PC-9 (cell line): Measurements from ENCODE around the gene MYO1A. TPM values are rescaled to one million over a fixed set of nuclear protein-coding genes. Genes with fewer than 3 reads are reported as not detected.

ENCODE experiments used
- BruUV-seq: library from RNA; stranded (reverse); fragments of 400-500 nt; replicated peaks from 2 replicates; lab custom pipeline; 2021; lab: Mats Ljungman, UMichigan
- CTCF ChIA-PET: fragments of 300-600 bp; sonication (Branson Sonifier 250); formaldehyde crosslinking; loops from one replicate; lab custom pipeline; 2022; ENCODE audit warnings: antibody characterized with exemption; lab: Charles Lee
- POLR2A ChIA-PET: fragments of 300-600 bp; sonication (Branson Sonifier 250); formaldehyde crosslinking; loops from one replicate; lab custom pipeline; 2022; ENCODE audit warnings: antibody characterized with exemption; ENCODE audit not compliant: unreplicated experiment; lab: Charles Lee
- DNase-seq, 2 experiments: peaks; one replicate each; pipeline versions ENCODE4 v3.0.0 to v3.0.0-alpha.2; 2015 to 2022; ENCODE audit warnings: mixed read lengths in 1 of 2
- H2AFZ ChIP-seq: fragments of 200-600 bp; sonication (generic); 2 replicates; pipeline ENCODE4 v1.8.1; 2017; ENCODE audit warnings: antibody characterized with exemption
- H3F3A ChIP-seq: fragments of 200-600 bp; sonication (generic); 2 replicates; pipeline ENCODE4 v1.8.1; 2017; ENCODE audit warnings: antibody characterized with exemption, mild to moderate bottlenecking, low read depth; ENCODE audit not compliant: insufficient read depth
- H3K27ac ChIP-seq: fragments of 200-600 bp; sonication (generic); 2 replicates; pipeline ENCODE4 v1.6.1; 2016; ENCODE audit warnings: mixed run types
- H3K27me3 ChIP-seq: fragments of 200-600 bp; sonication (generic); 2 replicates; pipeline ENCODE4 v1.6.1; 2016; ENCODE audit warnings: low read depth, mixed run types; ENCODE audit not compliant: insufficient read depth
- H3K36me3 ChIP-seq: fragments of 200-600 bp; sonication (generic); 2 replicates; pipeline ENCODE4 v1.6.1; 2016; ENCODE audit warnings: low read depth, mixed run types
- H3K4me1 ChIP-seq: fragments of 200-600 bp; sonication (generic); replicated peaks from 2 replicates; pipeline ENCODE4 v1.6.1; 2016; ENCODE audit warnings: mixed run types; ENCODE audit not compliant: insufficient read depth
- H3K4me2 ChIP-seq: fragments of 200-600 bp; sonication (generic); 2 replicates; pipeline ENCODE4 v1.6.1; 2017; ENCODE audit warnings: mixed run types
- H3K4me3 ChIP-seq: fragments of 200-600 bp; sonication (generic); 2 replicates; pipeline ENCODE4 v1.6.1; 2016; ENCODE audit warnings: mixed run types
- H3K79me2 ChIP-seq: fragments of 200-600 bp; sonication (generic); 2 replicates; pipeline ENCODE4 v1.6.1; 2017; ENCODE audit warnings: low read depth, mixed run types
- H3K9me2 ChIP-seq: fragments of 200-600 bp; sonication (generic); 2 replicates; pipeline ENCODE4 v1.8.1; 2017; ENCODE audit warnings: mild to moderate bottlenecking; ENCODE audit not compliant: insufficient read depth
- H3K9me3 ChIP-seq: fragments of 200-600 bp; sonication (generic); 2 replicates; pipeline ENCODE4 v1.8.1; 2016; ENCODE audit warnings: low read depth; ENCODE audit not compliant: insufficient read depth
- H4K20me1 ChIP-seq: fragments of 200-600 bp; sonication (generic); 2 replicates; pipeline ENCODE4 v1.8.1; 2017; ENCODE audit not compliant: insufficient read depth
- EZH2 ChIP-seq: fragments of 200-600 bp; sonication (generic); IDR thresholded peaks from 2 replicates; pipeline ENCODE4 v1.8.0; 2017; ENCODE audit warnings: antibody characterized with exemption, low read depth
- intact Hi-C: fragments of 100-400 bp; cut with micrococcal nuclease; formaldehyde crosslinking; loops from one replicate; pipeline ENCODE4 v1.10.0; 2022; ENCODE audit not compliant: unreplicated experiment
- total RNA-seq: library from RNA; stranded (reverse); gene quantifications from 2 replicates; pipeline ENCODE4 v1.2.3, GENCODE V29; 2021
- TF ChIP-seq, protein P1 (sequence below): fragments of 200-600 bp; sonication (generic); conservative IDR thresholded peaks from 2 replicates; pipeline ENCODE4 v1.6.1; 2017; ENCODE audit warnings: mixed run types, antibody characterized with exemption, mild to moderate bottlenecking, moderate library complexity

Gene MYO1A
- total RNA-seq, 1 experiment from 2014 or later = not detected

DNA sequence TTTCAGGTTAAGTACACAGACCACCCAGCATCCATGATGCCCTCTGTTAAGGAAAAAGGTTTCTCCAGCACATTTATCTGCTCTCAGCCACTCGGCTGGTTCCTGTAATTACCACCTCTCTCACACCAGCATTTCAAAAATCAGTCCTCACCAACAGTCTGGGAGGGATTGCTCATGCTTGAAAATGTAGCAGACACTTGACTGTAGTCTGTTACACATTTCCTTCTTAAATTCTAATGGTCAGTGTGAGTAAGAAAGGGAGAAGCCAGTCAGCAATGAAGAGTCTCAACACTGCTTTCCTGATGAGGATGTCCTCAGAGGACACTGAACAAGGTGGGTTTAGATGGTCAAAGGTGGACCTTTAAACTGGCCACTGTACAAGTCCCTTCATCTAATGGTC, 49.5 kb downstream of the MYO1A start:
- Histone ChIP-seq H3F3A (0 out of 2 replicates have a peak, but pooled peaks cover 6% of the 10 kb centered on the region), H3K79me2 (peaks cover 21% of the 10 kb centered on the region), H3K9me3 (no peaks in the 10 kb centered on the region), H3K36me3 (0 out of 2 replicates have a peak, but pooled peaks cover 8% of the 10 kb centered on the region), H3K9me2 (no peaks in the 10 kb centered on the region), H3K4me2 (no peak overlapping the region), H3K4me1 (peaks cover 5% of the 10 kb centered on the region), H3K4me3 (no peak overlapping the region), H3K27ac (no peak overlapping the region), H4K20me1 (peaks cover 11% of the 10 kb centered on the region; the same call in 1 of the 2 replicates), H2AFZ (no peak overlapping the region), H3K27me3 (no peaks in the 10 kb centered on the region)
- TF ChIP-seq, protein P1, sequence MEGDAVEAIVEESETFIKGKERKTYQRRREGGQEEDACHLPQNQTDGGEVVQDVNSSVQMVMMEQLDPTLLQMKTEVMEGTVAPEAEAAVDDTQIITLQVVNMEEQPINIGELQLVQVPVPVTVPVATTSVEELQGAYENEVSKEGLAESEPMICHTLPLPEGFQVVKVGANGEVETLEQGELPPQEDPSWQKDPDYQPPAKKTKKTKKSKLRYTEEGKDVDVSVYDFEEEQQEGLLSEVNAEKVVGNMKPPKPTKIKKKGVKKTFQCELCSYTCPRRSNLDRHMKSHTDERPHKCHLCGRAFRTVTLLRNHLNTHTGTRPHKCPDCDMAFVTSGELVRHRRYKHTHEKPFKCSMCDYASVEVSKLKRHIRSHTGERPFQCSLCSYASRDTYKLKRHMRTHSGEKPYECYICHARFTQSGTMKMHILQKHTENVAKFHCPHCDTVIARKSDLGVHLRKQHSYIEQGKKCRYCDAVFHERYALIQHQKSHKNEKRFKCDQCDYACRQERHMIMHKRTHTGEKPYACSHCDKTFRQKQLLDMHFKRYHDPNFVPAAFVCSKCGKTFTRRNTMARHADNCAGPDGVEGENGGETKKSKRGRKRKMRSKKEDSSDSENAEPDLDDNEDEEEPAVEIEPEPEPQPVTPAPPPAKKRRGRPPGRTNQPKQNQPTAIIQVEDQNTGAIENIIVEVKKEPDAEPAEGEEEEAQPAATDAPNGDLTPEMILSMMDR = no peak
- no peak for TF ChIP-seq EZH2
- no TSS peak for BruUV-seq
- ChIA-PET POLR2A (no interaction called here), CTCF (no interaction called here)
- no peak for DNase-seq
- intact Hi-C loops = loop anchor here (2.0 to 10.0 kb wide), 3 partner anchors 244 to 486 kb away; partner anchors contain the start of gene BAZ2A

DNA sequence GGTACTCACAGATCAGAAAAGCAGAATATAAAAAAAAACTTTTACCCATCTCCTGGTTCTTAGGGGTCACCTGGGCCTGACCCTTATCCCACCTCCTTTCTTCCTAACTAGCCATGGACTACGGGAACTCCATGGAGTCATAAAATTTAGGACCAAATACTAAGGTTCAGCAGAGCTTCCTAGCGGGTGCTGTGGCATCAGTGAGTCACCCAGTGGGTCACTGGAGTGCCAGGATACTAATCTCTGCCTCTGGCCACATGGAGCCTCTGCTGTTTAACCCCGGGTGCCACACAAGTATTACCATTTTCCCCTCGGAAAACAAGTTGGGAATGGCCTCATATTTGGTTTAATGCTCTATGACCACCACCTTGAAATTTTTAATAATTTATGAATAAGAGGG, 50.5 kb downstream of the MYO1A start:
- CTCF ChIA-PET = interaction anchor here (0.5 kb wide), 1 partner anchor 664 kb away, joined by 11 read pairs; no protein-coding TSS in a partner anchor

DNA sequence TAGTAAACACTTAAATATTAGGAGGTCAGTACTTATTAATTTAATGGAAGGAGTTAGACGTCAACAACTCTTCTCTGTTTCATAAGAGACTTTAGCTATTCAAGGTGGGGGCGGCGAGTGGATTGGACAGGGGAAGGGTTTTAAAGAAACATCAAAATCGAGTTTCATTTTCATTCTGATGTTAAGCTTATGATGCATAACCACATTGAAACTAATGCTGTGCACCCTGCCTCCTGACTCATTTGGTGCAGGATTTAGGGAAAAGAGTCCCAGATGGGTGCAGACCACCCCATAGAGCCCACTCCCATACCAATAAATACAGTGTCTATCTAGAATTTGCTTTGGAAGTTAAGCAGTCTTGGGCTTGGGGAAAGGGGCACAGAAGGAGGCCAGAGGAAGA, 50.9 kb downstream of the MYO1A start:
- no TSS peak for BruUV-seq
- no peak for TF ChIP-seq EZH2
- TF ChIP-seq, protein P1 = no peak
- POLR2A ChIA-PET = no interaction called here
- Histone ChIP-seq H3K36me3 (0 out of 2 replicates have a peak, but pooled peaks cover 8% of the 10 kb centered on the region), H3K27ac (no peak overlapping the region), H3K27me3 (no peaks in the 10 kb centered on the region), H4K20me1 (peaks cover 11% of the 10 kb centered on the region; the same call in 1 of the 2 replicates), H3K9me3 (no peaks in the 10 kb centered on the region), H3K4me2 (no peak overlapping the region), H2AFZ (no peak overlapping the region), H3K79me2 (peaks cover 11% of the 10 kb centered on the region; the same call in 1 of the 2 replicates), H3K9me2 (no peaks in the 10 kb centered on the region), H3F3A (0 out of 2 replicates have a peak, but pooled peaks cover 6% of the 10 kb centered on the region), H3K4me1 (no peaks in the 10 kb centered on the region), H3K4me3 (no peak overlapping the region)
- no peak for DNase-seq
- CTCF ChIA-PET = no interaction called here
- intact Hi-C loops = no loop called here

More for the DNA sequence above, 50.5 kb downstream of the MYO1A start:
- Histone ChIP-seq H3K4me3 (no peak overlapping the region), H3K27me3 (no peaks in the 10 kb centered on the region), H3K9me2 (no peaks in the 10 kb centered on the region), H2AFZ (no peak overlapping the region), H3F3A (0 out of 2 replicates have a peak, but pooled peaks cover 6% of the 10 kb centered on the region), H3K4me1 (no peaks in the 10 kb centered on the region), H4K20me1 (peaks cover 11% of the 10 kb centered on the region; the same call in 1 of the 2 replicates), H3K79me2 (peaks cover 11% of the 10 kb centered on the region; the same call in 1 of the 2 replicates), H3K4me2 (no peak overlapping the region), H3K36me3 (0 out of 2 replicates have a peak, but pooled peaks cover 8% of the 10 kb centered on the region), H3K27ac (no peak overlapping the region), H3K9me3 (no peaks in the 10 kb centered on the region)
- no peak for TF ChIP-seq EZH2
- TF ChIP-seq, protein P1 = no peak
- POLR2A ChIA-PET = interaction anchor here (0.7 kb wide), 1 partner anchor 274 kb away, joined by 3 read pairs; the partner anchor contains the start of gene NACA
- intact Hi-C loops = no loop called here
- DNase-seq = no peak
- BruUV-seq = no TSS peak
